Measurements from ENCODE around the gene TMEM61.

Gene TMEM61

GRCh38 chr1:54965624-54966340 is 14.6 kb upstream of the TMEM61 start:
- Histone ChIP-seq H3K9me3 (ENCODE audit: insufficient read depth, low read depth, low read length) (no peaks in the 10 kb centered on the region), H3K27me3 (ENCODE audit: insufficient read depth, low read length, poor library complexity, severe bottlenecking) (no peaks in the 10 kb centered on the region), H3K9me2 (replicated peaks; ENCODE audit: low read depth, low read length) (no peaks in the 10 kb centered on the region), H3K4me3 (ENCODE audit: low read length, poor library complexity, severe bottlenecking) (peak overlapping the region; percentile 13), H3K79me2 (ENCODE audit: insufficient read depth, low read length) (no peaks in the 10 kb centered on the region), H3K36me3 (ENCODE audit: insufficient read depth, low read length) (no peaks in the 10 kb centered on the region), H3K9ac (ENCODE audit: low read depth, low read length, poor library complexity, severe bottlenecking) (no peak overlapping the region), H3K4me2 (ENCODE audit: low read depth, low read length, poor library complexity, severe bottlenecking) (peak overlapping the region; percentile 11), H2AFZ (ENCODE audit: low read length) (peak overlapping the region; percentile 76), H4K20me1 (ENCODE audit: insufficient read depth, low read length, poor library complexity, severe bottlenecking) (no peaks in the 10 kb centered on the region), H3K4me1 (ENCODE audit: insufficient read depth, low read length, poor library complexity, severe bottlenecking) (peaks cover 8% of the 10 kb centered on the region), H3F3A (ENCODE audit: low read depth) (no peaks in the 10 kb centered on the region)
- TF ChIP-seq CTCF (conservative IDR thresholded peaks at IDR 0.05; ENCODE audit: low read length) (no peak), EZH2phosphoT487 (IDR thresholded peaks at IDR 0.05; ENCODE audit: borderline replicate concordance) (no peak)

- Histone ChIP-seq H3K27me3 (ENCODE audit: insufficient read depth, low read length, poor library complexity, severe bottlenecking) (no peaks in the 10 kb centered on the region), H3K9ac (ENCODE audit: low read depth, low read length, poor library complexity, severe bottlenecking) (no peak overlapping the region), H3K36me3 (ENCODE audit: insufficient read depth, low read length) (no peaks in the 10 kb centered on the region), H2AFZ (ENCODE audit: low read length) (no peak overlapping the region), H3K9me2 (replicated peaks; ENCODE audit: low read depth, low read length) (no peaks in the 10 kb centered on the region), H3F3A (ENCODE audit: low read depth) (no peaks in the 10 kb centered on the region), H3K9me3 (ENCODE audit: insufficient read depth, low read depth, low read length) (no peaks in the 10 kb centered on the region), H3K79me2 (ENCODE audit: insufficient read depth, low read length) (no peaks in the 10 kb centered on the region), H3K4me1 (ENCODE audit: insufficient read depth, low read length, poor library complexity, severe bottlenecking) (peaks cover 8% of the 10 kb centered on the region), H3K4me3 (ENCODE audit: low read length, poor library complexity, severe bottlenecking) (no peak overlapping the region), H4K20me1 (ENCODE audit: insufficient read depth, low read length, poor library complexity, severe bottlenecking) (no peaks in the 10 kb centered on the region), H3K4me2 (ENCODE audit: low read depth, low read length, poor library complexity, severe bottlenecking) (no peak overlapping the region)
- no peak for TF ChIP-seq CTCF (conservative IDR thresholded peaks at IDR 0.05; ENCODE audit: low read length)
- TF ChIP-seq EZH2phosphoT487 (IDR thresholded peaks at IDR 0.05; ENCODE audit: borderline replicate concordance), result no peak
Measured at GRCh38 chr1:54967372-54967771, 13.1 kb upstream of the TMEM61 start.

GRCh38 chr1:54968551-54968950 is 11.9 kb upstream of the TMEM61 start:
- Histone ChIP-seq H3K27me3 (ENCODE audit: insufficient read depth, low read length, poor library complexity, severe bottlenecking) (no peaks in the 10 kb centered on the region), H3K79me2 (ENCODE audit: insufficient read depth, low read length) (no peaks in the 10 kb centered on the region), H2AFZ (ENCODE audit: low read length) (no peak overlapping the region), H3K4me2 (ENCODE audit: low read depth, low read length, poor library complexity, severe bottlenecking) (no peak overlapping the region), H3K9ac (ENCODE audit: low read depth, low read length, poor library complexity, severe bottlenecking) (no peak overlapping the region), H3K4me1 (ENCODE audit: insufficient read depth, low read length, poor library complexity, severe bottlenecking) (peaks cover 8% of the 10 kb centered on the region), H3K36me3 (ENCODE audit: insufficient read depth, low read length) (no peaks in the 10 kb centered on the region), H3K4me3 (ENCODE audit: low read length, poor library complexity, severe bottlenecking) (no peak overlapping the region), H3K9me3 (ENCODE audit: insufficient read depth, low read depth, low read length) (no peaks in the 10 kb centered on the region), H3F3A (ENCODE audit: low read depth) (no peaks in the 10 kb centered on the region), H4K20me1 (ENCODE audit: insufficient read depth, low read length, poor library complexity, severe bottlenecking) (no peaks in the 10 kb centered on the region), H3K9me2 (replicated peaks; ENCODE audit: low read depth, low read length) (no peaks in the 10 kb centered on the region)
- no peak for TF ChIP-seq CTCF (conservative IDR thresholded peaks at IDR 0.05; ENCODE audit: low read length)
- TF ChIP-seq EZH2phosphoT487 (IDR thresholded peaks at IDR 0.05; ENCODE audit: borderline replicate concordance), result no peak
